HUES64 (cell line): Measurements from ENCODE around the gene LIPJ.

Experiments
- H3K27ac ChIP-seq: 2 replicates; pipeline ENCODE4 v1.7.0; 2013; ENCODE audit warnings: low read depth, low read length, inconsistent platforms
- H3K27me3 ChIP-seq: 2 replicates; pipeline ENCODE4 v1.6.1; 2013; ENCODE audit warnings: mild to moderate bottlenecking, low read length; ENCODE audit not compliant: insufficient read depth
- H3K36me3 ChIP-seq: 2 replicates; pipeline ENCODE4 v1.6.1; 2013; ENCODE audit warnings: mild to moderate bottlenecking, low read length; ENCODE audit not compliant: insufficient read depth
- H3K4me1 ChIP-seq: 2 replicates; pipeline ENCODE4 v1.6.1; 2013; ENCODE audit warnings: mild to moderate bottlenecking, low read length, moderate library complexity; ENCODE audit not compliant: insufficient read depth
- H3K4me3 ChIP-seq: 2 replicates; pipeline ENCODE4 v1.5.1; 2013; ENCODE audit warnings: mild to moderate bottlenecking, low read length, moderate library complexity
- H3K9ac ChIP-seq: 2 replicates; pipeline ENCODE4 v1.6.1; 2013; ENCODE audit warnings: mild to moderate bottlenecking, low read depth, low read length
- H3K9me3 ChIP-seq: 2 replicates; pipeline ENCODE4 v1.6.1; 2013; ENCODE audit warnings: low read depth, low read length; ENCODE audit not compliant: insufficient read depth
- WGBS: fragments of 150-250, 120-280 bp; methylation state at CpG from one replicate; pipeline ENCODE4 v1.1.7; 2013; ENCODE audit warnings: missing lambda C conversion rate; 5-methylcytosine and 5-hydroxymethylcytosine counted together

The LIPJ gene

GRCh38 chr10:88642963-88643362 is 56.4 kb downstream of the LIPJ start:
- Histone ChIP-seq H3K27me3 (no peaks in the 10 kb centered on the region), H3K9ac (no peak overlapping the region), H3K4me3 (no peak overlapping the region), H3K36me3 (no peaks in the 10 kb centered on the region), H3K9me3 (peaks cover 5% of the 10 kb centered on the region), H3K4me1 (no peaks in the 10 kb centered on the region), H3K27ac (no peak overlapping the region)

- no peaks in the 10 kb centered on the region for H3K9me3 ChIP-seq
- H3K4me3 ChIP-seq, result no peak overlapping the region
- no peaks in the 10 kb centered on the region for H3K27me3 ChIP-seq
- H3K36me3 ChIP-seq, result no peaks in the 10 kb centered on the region
- H3K9ac ChIP-seq, result no peak overlapping the region
- WGBS, result 84% methylated on average over 2 of the region's 2 CpGs
- no peak overlapping the region for H3K27ac ChIP-seq
- no peaks in the 10 kb centered on the region for H3K4me1 ChIP-seq
Observed at GRCh38 chr10:88647061-88647615, 60.6 kb downstream of the LIPJ start.

GRCh38 chr10:88651101-88651551 is 64.6 kb downstream of the LIPJ start:
- Histone ChIP-seq H3K4me1 (no peaks in the 10 kb centered on the region), H3K36me3 (no peaks in the 10 kb centered on the region), H3K27ac (no peak overlapping the region), H3K9me3 (no peaks in the 10 kb centered on the region), H3K9ac (no peak overlapping the region), H3K4me3 (no peak overlapping the region), H3K27me3 (no peaks in the 10 kb centered on the region)

GRCh38 chr10:88652616-88653015 is 66.1 kb downstream of the LIPJ start:
- no peak overlapping the region for H3K27ac ChIP-seq
- 100% methylated on average over 2 of the region's 2 CpGs for WGBS
- no peak overlapping the region for H3K9ac ChIP-seq
- no peak overlapping the region for H3K4me3 ChIP-seq
- H3K27me3 ChIP-seq, result no peaks in the 10 kb centered on the region
- H3K36me3 ChIP-seq, result no peaks in the 10 kb centered on the region
- H3K9me3 ChIP-seq, result no peaks in the 10 kb centered on the region
- H3K4me1 ChIP-seq, result no peaks in the 10 kb centered on the region
